ENCODE data around the gene RPS15. TPM values are rescaled to one million over a fixed set of nuclear protein-coding genes. Genes with fewer than 3 reads are reported as not detected.

Gene RPS15
- total RNA-seq, 1 experiment from 2014 or later: 1,862 TPM

DNA sequence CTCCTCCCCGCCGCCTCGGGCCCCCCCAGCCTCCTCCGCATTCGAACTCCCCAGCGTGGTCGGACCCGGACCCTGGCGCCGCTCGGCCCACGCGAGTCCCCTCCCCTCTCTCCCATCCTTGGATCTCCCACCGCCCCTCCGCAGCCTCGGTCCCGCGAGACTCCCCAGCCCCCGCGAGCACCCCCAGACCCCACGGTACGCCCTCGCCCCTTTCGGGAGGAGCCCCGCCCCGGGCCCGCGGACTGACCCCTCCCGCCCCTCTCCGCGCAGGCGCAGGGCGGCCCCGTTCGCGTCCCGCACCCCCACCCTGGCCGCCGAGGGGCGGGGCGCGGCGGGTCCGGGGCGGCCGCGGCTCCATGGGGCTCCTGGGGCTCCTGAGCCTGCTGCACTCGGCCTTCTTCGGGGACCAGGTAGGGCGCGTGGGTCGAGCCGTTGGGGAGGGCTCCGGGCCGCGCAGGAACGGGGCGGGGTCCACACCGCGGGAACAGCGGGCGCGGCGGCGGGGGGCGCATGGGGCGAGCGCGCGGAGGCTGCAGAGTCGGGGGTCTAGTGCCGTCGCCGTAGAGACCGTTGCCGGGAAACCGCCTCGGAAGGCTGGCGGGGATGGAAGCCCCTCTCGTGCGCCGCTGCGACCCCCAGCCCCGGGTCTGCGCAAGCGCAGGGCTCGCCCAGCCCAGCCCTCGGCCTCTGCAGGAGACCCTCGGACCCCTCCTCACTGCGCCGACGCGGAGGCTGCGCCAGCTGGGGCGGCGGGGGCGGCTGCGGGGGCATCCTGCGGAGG is 7.9 kb downstream of the RPS15 start:
- ChIA-PET RAD21 (ENCODE audit: low non-redundant PET in 1 of 2, low total read pairs in 2 of 2, uncharacterized antibody in 2 of 2, unreplicated experiment in 2 of 2) (interaction anchor here in 1 of 2 experiments (0.6 to 1.3 kb wide), 2 partner anchors 10 to 167 kb away, joined by 3 to 4 read pairs; no protein-coding TSS in a partner anchor), CTCF (interaction anchor here (0.9 to 3.0 kb wide), 4 partner anchors 9 to 380 kb away, joined by 3 to 49 read pairs (median 4); no protein-coding TSS in a partner anchor), POLR2A (interaction anchor here (0.8 to 3.0 kb wide), 6 partner anchors 9 to 177 kb away, joined by 3 to 28 read pairs (median 3); partner anchors contain the start of gene REEP6)
- H2AFZ ChIP-seq (ENCODE audit: low read depth, low read length, poor library complexity, severe bottlenecking): no peak overlapping the region
- BruUV-seq (replicated peaks): no TSS peak
- no peaks in the 10 kb centered on the region for H3K9me2 ChIP-seq (ENCODE audit: insufficient read depth)
- peak overlapping the region; percentile 22; the same call in 1 of the 2 replicates for H3K27ac ChIP-seq (ENCODE audit: low read depth, low read length)
- DNase-seq (ENCODE audit: low read depth, low spot score): no peak
- no peaks in the 10 kb centered on the region for H3K9me3 ChIP-seq (ENCODE audit: control insufficient read depth in 1 of 2, insufficient read depth in 1 of 2, low read depth in 1 of 2, low read length in 2 of 2)
- peak; percentile 28 for ATAC-seq
- H3K9ac ChIP-seq (ENCODE audit: low read length): peak overlapping the region; percentile 71
- peak overlapping the region; percentile 99 for H3K4me2 ChIP-seq (ENCODE audit: low read length)
- H3K4me1 ChIP-seq (ENCODE audit: control insufficient read depth in 1 of 2, insufficient read depth in 2 of 2, low read length in 2 of 2): peaks cover 37 to 58% of the 10 kb centered on the region in 2 experiments
- intact Hi-C loops (cut with micrococcal nuclease): no loop called here
- H3K4me3 ChIP-seq (replicated peaks in 1 of 2; ENCODE audit: low read depth in 1 of 2, low read length in 2 of 2): peak overlapping the region; percentile 48 to 62
- peaks cover 15% of the 10 kb centered on the region for H3K79me2 ChIP-seq (ENCODE audit: insufficient read depth, low read length)
- TF ChIP-seq ZFX (IDR thresholded peaks at IDR 0.05) (no peak), POLR2A (IDR thresholded peaks at IDR 0.05; ENCODE audit: borderline replicate concordance, extremely low read depth, insufficient read depth, insufficient read length) (no peak), POLR2AphosphoS5 (IDR thresholded peaks at IDR 0.05; ENCODE audit: low read depth, low read length) (no peak), CBX3 (IDR thresholded peaks at IDR 0.05; ENCODE audit: low read depth) (no peak)
- H3K36me3 ChIP-seq (ENCODE audit: control insufficient read depth in 1 of 2, insufficient read depth in 2 of 2, low read length in 2 of 2): peaks cover 3 to 12% of the 10 kb centered on the region in 2 experiments; a peak in 2 of 4 replicates
- peaks cover 15% of the 10 kb centered on the region; the same call in 1 of the 2 replicates for H4K20me1 ChIP-seq (ENCODE audit: insufficient read depth)
- H3K27me3 ChIP-seq (ENCODE audit: insufficient read depth, low read length): no peaks in the 10 kb centered on the region; the same call in 1 of the 2 replicates

DNA sequence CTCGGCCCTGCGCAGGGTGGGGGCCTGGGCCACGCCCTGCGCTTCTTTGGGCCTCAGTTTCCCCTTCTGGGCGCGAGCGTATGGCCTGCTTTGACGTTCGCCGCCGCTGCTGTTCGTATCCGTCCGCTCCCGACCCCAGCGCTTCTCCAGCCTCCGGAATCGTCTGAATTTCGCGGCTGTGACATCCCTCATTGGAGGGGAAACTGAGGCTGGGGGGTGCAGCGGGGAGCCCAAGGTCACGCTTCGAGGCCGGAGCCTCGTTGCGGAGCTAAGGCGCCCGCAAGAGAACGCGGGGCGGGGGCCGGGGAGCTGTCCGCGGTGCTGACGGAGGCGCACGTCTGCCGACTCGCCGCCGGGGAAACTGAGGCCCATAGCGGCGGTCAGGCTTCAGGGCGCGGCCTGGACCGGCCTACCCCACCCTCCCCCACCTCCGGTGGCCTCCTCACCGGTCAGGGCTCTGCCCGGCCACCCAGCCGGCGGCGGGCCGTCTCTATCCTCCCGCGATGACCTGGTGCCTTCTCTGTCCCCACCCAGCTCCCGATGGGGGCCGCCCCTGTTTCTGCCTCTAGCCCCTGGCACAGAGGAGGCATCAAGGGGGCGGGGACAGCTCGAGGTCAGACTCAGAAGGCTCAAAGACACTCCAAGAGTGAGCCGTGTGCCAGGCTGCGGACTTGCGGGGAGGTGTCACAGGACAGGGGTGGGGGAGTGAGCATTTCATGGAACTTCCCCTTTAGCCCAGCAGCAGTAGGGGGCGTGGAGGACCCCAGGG is 8.7 kb downstream of the RPS15 start:
- no TSS peak for BruUV-seq (replicated peaks)
- CTCF ChIA-PET: no interaction called here
- no peak for TF ChIP-seq EGR1 (IDR thresholded peaks at IDR 0.05; ENCODE audit: low read depth)
- no peak for TF ChIP-seq SP1 (IDR thresholded peaks at IDR 0.05; ENCODE audit: low read depth)
- TF ChIP-seq, protein P1, sequence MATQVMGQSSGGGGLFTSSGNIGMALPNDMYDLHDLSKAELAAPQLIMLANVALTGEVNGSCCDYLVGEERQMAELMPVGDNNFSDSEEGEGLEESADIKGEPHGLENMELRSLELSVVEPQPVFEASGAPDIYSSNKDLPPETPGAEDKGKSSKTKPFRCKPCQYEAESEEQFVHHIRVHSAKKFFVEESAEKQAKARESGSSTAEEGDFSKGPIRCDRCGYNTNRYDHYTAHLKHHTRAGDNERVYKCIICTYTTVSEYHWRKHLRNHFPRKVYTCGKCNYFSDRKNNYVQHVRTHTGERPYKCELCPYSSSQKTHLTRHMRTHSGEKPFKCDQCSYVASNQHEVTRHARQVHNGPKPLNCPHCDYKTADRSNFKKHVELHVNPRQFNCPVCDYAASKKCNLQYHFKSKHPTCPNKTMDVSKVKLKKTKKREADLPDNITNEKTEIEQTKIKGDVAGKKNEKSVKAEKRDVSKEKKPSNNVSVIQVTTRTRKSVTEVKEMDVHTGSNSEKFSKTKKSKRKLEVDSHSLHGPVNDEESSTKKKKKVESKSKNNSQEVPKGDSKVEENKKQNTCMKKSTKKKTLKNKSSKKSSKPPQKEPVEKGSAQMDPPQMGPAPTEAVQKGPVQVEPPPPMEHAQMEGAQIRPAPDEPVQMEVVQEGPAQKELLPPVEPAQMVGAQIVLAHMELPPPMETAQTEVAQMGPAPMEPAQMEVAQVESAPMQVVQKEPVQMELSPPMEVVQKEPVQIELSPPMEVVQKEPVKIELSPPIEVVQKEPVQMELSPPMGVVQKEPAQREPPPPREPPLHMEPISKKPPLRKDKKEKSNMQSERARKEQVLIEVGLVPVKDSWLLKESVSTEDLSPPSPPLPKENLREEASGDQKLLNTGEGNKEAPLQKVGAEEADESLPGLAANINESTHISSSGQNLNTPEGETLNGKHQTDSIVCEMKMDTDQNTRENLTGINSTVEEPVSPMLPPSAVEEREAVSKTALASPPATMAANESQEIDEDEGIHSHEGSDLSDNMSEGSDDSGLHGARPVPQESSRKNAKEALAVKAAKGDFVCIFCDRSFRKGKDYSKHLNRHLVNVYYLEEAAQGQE (IDR thresholded peaks at IDR 0.05; ENCODE audit: low read depth): no peak
- no peak for TF ChIP-seq YY1 (IDR thresholded peaks at IDR 0.05; ENCODE audit: extremely low read depth, insufficient replicate concordance, low read depth, low read length)
- TF ChIP-seq, protein P2, sequence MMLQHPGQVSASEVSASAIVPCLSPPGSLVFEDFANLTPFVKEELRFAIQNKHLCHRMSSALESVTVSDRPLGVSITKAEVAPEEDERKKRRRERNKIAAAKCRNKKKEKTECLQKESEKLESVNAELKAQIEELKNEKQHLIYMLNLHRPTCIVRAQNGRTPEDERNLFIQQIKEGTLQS (IDR thresholded peaks at IDR 0.05): no peak
- TF ChIP-seq CBX3 (IDR thresholded peaks at IDR 0.05; ENCODE audit: low read depth): no peak
- TF ChIP-seq, protein P3, sequence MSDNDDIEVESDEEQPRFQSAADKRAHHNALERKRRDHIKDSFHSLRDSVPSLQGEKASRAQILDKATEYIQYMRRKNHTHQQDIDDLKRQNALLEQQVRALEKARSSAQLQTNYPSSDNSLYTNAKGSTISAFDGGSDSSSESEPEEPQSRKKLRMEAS (IDR thresholded peaks at IDR 0.05): no peak
- no peak for TF ChIP-seq POLR2A (IDR thresholded peaks at IDR 0.05; ENCODE audit: borderline replicate concordance, extremely low read depth, insufficient read depth, insufficient read length)

More for the DNA sequence above, 8.7 kb downstream of the RPS15 start:
- H4K20me1 ChIP-seq (ENCODE audit: insufficient read depth): peaks cover 9% of the 10 kb centered on the region; the same call in 1 of the 2 replicates
- no peaks in the 10 kb centered on the region for H3K9me2 ChIP-seq (ENCODE audit: insufficient read depth)
- peaks cover 29 to 50% of the 10 kb centered on the region in 2 experiments for H3K4me1 ChIP-seq (ENCODE audit: control insufficient read depth in 1 of 2, insufficient read depth in 2 of 2, low read length in 2 of 2)
- ATAC-seq (no peak), DNase-seq (ENCODE audit: low read depth, low spot score) (no peak)
- H3K36me3 ChIP-seq (ENCODE audit: control insufficient read depth in 1 of 2, insufficient read depth in 2 of 2, low read length in 2 of 2): peaks cover 0 to 5% of the 10 kb centered on the region in 2 experiments; a peak in 1 of 4 replicates
- peaks cover 8% of the 10 kb centered on the region for H3K79me2 ChIP-seq (ENCODE audit: insufficient read depth, low read length)
- peak overlapping the region in 1 of 2 experiments; percentile 62; a peak in 1 of 4 replicates for H3K4me3 ChIP-seq (replicated peaks in 1 of 2; ENCODE audit: low read depth in 1 of 2, low read length in 2 of 2)
- no peaks in the 10 kb centered on the region; the same call in 1 of the 2 replicates for H3K27me3 ChIP-seq (ENCODE audit: insufficient read depth, low read length)
- no peaks in the 10 kb centered on the region for H3K9me3 ChIP-seq (ENCODE audit: control insufficient read depth in 1 of 2, insufficient read depth in 1 of 2, low read depth in 1 of 2, low read length in 2 of 2)
- ChIA-PET POLR2A (interaction anchor here (1.3 kb wide), 1 partner anchor 9 kb away, joined by 3 read pairs; no protein-coding TSS in a partner anchor), RAD21 (ENCODE audit: low non-redundant PET in 1 of 2, low total read pairs in 2 of 2, uncharacterized antibody in 2 of 2, unreplicated experiment in 2 of 2) (no interaction called here)
- H2AFZ ChIP-seq (ENCODE audit: low read depth, low read length, poor library complexity, severe bottlenecking): no peak overlapping the region
- intact Hi-C loops (cut with micrococcal nuclease): no loop called here
- no peak overlapping the region for H3K27ac ChIP-seq (ENCODE audit: low read depth, low read length)
- peak overlapping the region; percentile 99 for H3K4me2 ChIP-seq (ENCODE audit: low read length)
- no peak overlapping the region for H3K9ac ChIP-seq (ENCODE audit: low read length)
